GM18520 (cell line): ENCODE measurements around the gene KRTAP9-7.
"Not testable (repeated sequence)": the region's sequence is repeated elsewhere in the genome, so short reads cannot be mapped to it uniquely, and the experiment has no call there.

Experiments
- ATAC-seq: cut with Tn5 transposase; IDR thresholded peaks from one replicate; pipeline ENCODE4 v1.9.1; 2021; ENCODE audit not compliant: unreplicated experiment

Gene KRTAP9-7

DNA sequence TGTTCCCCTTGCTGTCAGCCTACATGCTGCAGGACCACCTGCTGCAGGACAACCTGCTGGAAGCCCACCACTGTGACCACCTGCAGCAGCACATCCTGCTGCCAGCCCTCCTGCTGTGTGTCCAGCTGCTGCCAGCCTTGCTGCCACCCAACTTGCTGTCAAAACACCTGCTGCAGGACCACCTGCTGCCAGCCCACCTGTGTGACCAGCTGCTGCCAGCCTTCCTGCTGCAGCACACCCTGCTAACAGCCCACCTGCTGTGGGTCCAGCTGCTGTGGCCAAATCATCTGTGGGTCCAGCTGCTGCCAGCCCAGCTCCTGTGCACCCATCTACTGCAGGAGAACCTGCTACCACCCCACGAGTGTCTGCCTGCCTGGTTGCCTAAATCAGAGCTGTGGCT lies 4.2 kb upstream of the KRTAP9-7 start:
- ATAC-seq, result not testable (repeated sequence)

GRCh38 chr17:41271858-41272257 lies 3.6 kb upstream of the KRTAP9-7 start:
- ATAC-seq, result no peak

DNA sequence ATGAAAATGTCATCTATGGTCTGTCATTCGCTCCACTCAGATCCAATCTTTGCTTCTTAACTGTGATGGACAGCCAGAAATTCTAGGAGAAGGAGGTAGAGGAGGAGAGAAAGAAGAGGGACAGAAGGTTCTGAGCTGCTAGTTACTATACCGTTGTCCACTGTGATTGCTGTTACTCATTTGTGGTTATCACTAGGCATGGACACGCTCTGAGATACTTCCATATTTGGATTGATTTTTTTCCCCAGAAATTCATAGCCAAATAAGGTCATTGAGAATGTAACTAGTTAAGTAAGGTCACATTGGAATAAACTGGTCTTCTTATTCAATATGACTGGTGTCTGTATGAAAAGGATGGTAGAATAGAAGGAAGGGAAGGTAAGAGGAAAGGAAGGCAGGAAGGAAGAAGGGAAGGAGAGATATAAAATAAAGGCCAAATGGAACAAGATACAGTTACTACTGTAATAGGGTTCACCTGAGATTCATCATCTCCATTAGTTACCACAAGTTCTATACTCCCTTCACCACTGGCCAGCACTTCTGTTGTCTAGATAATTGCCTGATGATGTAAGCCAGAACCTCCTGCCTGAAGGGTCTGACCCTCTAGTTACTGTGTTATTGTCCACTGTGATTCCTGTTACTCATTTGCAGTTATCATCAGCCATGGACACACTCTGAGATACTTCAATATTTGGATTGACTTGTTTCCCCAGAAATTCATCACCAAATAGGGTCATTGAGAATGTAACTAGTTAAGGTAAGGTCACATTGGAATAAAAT lies 2.9 kb downstream of the KRTAP9-7 start:
- no peak for ATAC-seq

- no peak for ATAC-seq
These were observed 8.5 kb downstream of the KRTAP9-7 start for GRCh38 chr17:41284043-41284442.

- ATAC-seq, result no peak
These were observed 9.0 kb downstream of the KRTAP9-7 start for GRCh38 chr17:41284546-41284945.

DNA sequence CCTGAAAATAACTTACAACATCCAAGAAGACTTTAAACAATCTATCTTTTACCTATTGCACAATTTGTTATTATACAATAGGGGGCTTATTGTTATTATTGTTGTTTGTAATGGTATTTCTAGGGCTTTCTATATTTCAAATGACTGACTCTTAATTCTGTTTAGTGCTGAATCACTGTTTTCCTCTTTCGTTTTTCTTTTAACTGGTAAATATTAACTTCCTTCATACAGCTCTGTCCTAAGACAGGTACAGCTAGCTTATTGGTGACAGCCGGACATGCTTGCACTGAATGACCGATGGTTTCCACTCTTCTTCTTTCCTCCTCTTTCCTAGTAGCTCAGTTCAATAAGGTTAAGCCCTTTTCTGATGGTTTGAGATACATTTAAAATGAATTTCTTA lies 11.6 kb downstream of the KRTAP9-7 start:
- no peak for ATAC-seq

DNA sequence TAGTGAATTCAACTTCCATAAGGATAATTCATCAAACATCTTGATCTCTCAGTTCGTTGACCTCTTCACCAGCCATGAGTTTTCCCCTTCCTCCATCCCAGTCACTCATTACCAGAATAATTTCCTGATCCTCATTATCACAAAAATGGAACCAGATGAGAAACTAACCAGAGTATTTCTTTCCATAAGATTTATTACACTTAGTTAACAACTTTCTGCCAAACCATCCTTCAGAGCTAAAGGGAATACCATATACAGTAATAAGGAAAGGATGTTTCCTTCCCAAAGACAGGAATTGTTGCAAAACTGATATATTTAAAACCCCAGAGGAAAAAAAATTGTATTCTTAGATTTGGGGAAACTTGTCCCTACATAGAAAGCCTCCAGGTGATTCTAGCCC lies 18.5 kb downstream of the KRTAP9-7 start:
- no peak for ATAC-seq

DNA sequence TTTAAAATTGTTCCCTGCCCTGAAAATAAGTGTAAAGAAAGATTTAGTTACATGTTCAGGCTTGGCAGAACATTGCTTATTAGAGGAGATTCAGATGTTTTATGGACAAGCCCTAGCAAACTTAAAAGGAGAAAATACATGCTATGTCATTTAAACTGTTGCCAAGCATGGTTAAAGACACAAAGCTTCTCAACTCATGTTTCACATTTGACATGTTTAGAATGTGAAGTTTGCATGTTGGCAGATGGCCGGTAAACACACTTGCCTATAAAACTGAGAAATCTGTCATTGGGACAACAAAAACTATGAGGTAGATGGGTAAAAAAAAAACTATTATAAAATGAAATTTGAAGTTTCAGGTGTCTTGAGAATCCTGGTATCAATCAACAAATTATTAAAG lies 21.3 kb downstream of the KRTAP9-7 start:
- no peak for ATAC-seq

GRCh38 chr17:41298458-41299135 lies 23.1 kb downstream of the KRTAP9-7 start:
- no peak for ATAC-seq

- ATAC-seq, result no peak
These were observed 25.8 kb downstream of the KRTAP9-7 start for GRCh38 chr17:41301204-41301790.

- ATAC-seq, result no peak
These were observed 26.7 kb downstream of the KRTAP9-7 start, which contains the start of gene KRTAP29-1 for GRCh38 chr17:41301916-41302901. TSS of gene KRTAP29-1 (minus strand) at chr17:41302851. CDS start at chr17:41302851, 0 bp downstream.

DNA sequence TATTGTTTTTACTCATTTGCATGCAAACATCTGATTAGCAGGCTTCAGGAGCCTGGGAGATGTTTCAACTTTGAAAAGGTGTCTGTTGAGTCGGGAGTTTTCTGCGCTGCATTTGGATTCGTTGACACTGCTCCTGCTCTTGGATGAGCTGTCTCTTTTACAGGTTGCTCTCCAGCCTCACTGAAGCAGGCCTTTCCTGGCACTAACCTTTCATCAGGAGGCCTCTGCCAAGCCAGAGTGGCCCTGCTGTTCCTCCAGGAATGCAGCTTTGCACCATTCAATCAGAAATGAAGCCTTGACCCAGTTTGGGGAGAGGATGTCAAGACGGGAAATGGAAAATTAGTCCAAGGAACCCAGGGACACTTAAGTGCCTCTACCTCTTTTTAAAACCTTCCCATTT lies 27.5 kb downstream of the KRTAP9-7 start:
- ATAC-seq, result no peak

DNA sequence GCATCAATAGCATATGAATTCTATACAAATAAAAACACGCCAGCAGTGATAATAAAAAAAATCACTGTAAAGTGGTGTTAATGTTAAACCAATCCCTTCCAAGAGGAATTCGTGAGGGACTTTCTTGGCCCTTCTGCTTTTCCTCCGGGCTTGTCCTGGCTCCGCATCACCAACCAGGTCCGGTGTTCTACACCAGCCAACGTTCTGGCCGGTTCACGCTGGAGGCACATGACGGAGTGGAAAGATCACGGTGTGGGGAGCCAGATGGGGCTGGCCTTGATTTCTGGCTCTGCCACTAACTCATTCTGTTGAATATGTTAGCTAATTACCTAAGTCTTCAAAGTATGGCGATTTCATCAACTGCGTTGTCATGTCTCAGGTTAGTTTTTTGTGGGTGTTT lies 28.6 kb downstream of the KRTAP9-7 start:
- ATAC-seq, result no peak

DNA sequence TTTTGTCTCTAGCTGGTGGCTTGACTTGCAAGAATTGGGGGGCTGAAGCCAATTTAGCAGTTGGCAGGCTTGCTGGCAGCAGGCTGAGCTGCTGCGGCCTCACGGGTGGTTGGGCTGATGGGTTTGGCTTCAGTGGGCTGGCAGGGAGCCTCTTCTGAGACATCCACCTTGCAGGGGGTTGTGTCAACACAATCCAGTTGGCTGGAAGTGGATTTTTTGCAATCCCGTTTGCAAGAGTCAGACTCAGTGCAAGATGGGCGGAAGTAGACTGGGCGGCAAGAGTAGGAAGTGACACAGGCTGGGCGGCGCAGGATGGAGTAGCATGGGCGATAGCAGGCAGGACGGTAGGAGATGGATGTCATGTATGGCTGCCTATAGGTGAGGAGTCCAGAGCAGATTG lies 32.1 kb downstream of the KRTAP9-7 start:
- no peak for ATAC-seq

DNA sequence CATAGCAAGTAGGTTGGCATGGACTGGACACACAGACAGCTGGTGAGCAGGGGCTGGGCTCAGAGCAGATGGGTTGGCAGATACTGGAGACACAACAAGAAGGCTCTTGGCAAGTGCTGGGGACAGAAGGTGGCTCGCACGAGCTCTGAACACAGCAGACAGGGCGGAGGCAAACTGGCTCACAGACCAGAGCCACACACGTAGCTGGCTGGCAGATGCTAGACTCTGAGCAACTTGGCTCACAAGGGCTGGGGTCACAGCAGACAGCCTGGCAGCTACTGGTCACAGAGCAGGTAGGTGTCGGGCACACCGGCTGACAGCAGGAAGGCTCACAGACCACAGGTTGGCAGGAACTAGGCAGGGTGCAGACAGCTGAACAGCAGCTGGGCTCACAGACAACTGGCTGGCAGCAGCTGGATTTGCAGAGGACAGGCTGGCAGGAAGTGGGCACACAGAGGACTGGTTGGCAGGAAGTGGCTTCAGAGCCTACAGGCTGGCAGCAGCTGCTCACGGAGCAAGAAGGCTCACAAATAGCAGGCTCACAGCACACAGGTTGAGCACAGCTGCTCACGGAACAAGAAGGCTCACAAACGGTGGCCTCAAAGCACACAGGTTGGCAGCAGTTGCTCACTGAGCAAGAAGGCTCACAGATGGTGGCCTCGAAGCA lies 32.9 kb downstream of the KRTAP9-7 start:
- no peak for ATAC-seq

DNA sequence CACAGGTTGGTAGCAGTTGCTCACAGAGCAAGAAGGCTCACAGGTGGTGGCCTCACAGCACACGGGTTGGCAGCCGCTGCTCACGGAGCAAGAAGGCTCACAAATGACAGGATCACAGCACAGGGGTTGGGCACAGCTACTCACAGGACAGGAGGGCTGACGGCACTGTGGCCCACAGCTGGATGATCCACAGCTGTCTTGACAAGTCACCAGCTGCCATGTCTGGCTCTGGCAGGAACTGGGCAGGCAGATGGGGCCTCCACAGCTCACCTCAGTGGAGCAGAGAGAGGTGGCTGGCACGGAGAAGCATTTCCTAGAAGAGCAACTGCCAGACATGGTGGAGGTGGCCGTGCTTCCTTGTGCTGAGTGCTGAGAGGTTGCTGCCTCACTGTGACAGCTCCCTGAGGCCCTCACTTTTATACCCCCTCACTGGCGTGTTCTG lies 33.4 kb downstream of the KRTAP9-7 start, which contains the start of gene KRTAP16-1:
KRTAP16-1 (minus strand) TSS at position 392 of the 442 bp plus-strand sequence; CDS start at position 336, 56 bp downstream.
- no peak for ATAC-seq

- no peak for ATAC-seq
These were observed 35.6 kb downstream of the KRTAP9-7 start for GRCh38 chr17:41311111-41311510.

- ATAC-seq, result no peak
These were observed 39.8 kb downstream of the KRTAP9-7 start, which contains the start of gene KRTAP17-1 for GRCh38 chr17:41315204-41315794. TSS of gene KRTAP17-1 (minus strand) at chr17:41315710. CDS start at chr17:41315650, 60 bp downstream.

DNA sequence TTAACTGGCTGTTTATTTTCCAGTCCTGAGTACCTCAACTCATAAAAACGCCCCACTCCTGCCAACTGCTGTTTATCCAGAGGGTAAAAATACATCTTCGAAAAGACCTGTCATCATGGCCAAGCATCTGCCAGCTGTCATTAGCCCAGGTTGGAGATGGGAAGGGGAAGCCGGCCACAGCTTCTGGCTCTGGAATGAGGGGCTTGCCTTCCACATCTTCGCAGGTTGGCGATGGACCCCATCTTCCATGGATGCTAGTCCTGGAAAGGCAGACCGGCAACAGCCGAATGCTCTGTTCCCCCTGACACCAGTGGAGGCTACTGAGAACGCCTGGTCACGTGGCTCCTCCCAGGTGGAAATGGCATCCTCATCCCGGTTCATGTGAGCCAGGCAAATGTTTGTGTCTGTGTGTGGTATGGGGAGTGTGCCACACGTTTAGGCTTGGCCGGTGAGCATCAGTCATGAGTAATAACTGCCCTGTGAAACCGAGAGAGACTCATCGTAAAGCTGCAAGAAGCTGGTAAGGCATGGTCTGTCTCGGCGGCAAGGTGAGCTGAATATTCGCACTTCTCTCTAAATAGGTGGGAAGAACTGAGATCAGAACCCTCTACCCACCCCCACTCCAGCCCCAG lies 40.4 kb downstream of the KRTAP9-7 start:
- no peak for ATAC-seq
